HepG2 (cell line): ENCODE results near the gene PYGB. TPM values are rescaled to one million over a fixed set of nuclear protein-coding genes. Genes with fewer than 3 reads are reported as not detected.

Experiments
- IRF2 ChIP-seq: IDR thresholded peaks from 2 replicates; pipeline ENCODE4 v1.6.1; 2018; ENCODE audit warnings: missing genetic modification reagents, missing compliant biosample characterization
- ISL2 ChIP-seq: sonication (generic); formaldehyde crosslinking; IDR thresholded peaks from 2 replicates; pipeline ENCODE4 v1.5.0; 2020; ENCODE audit warnings: missing genetic modification reagents
- KDM1A ChIP-seq: IDR thresholded peaks from 2 replicates; pipeline ENCODE4 v1.6.1; 2016; ENCODE audit warnings: missing compliant biosample characterization
- RXRB ChIP-seq: IDR thresholded peaks from 2 replicates; pipeline ENCODE4 v1.6.1; 2016; ENCODE audit warnings: borderline replicate concordance, missing genetic modification reagents, missing compliant biosample characterization
- SALL1 ChIP-seq: sonication (generic); formaldehyde crosslinking; IDR thresholded peaks from 2 replicates; pipeline ENCODE4 v1.8.0; 2022; ENCODE audit warnings: mild to moderate bottlenecking, missing genetic modification reagents
- ZNF276 ChIP-seq: sonication (generic); formaldehyde crosslinking; IDR thresholded peaks from 2 replicates; pipeline ENCODE4 v1.4.0; 2020; ENCODE audit warnings: mild to moderate bottlenecking, low read depth, missing genetic modification reagents
- ZNF296 ChIP-seq: sonication (generic); formaldehyde crosslinking; conservative IDR thresholded peaks from 2 replicates; pipeline ENCODE4 v1.5.0; 2020; ENCODE audit warnings: mild to moderate bottlenecking, missing genetic modification reagents
- polyA plus RNA-seq, 8 experiments: library from polyadenylated mRNA; depleted of rRNA in 3 of 8; stranded (reverse) in 7 of 8; unstranded in 1 of 8; fragments of >200 nt; fragmentation: Illumina TruSeq in 4 of 8; extraction: Trizol in 4 of 8; gene quantifications; 2 replicates each; pipeline versions ENCODE4 v1.2.1 to v1.2.3, GENCODE V29; 2011 to 2016; ENCODE audit warnings: low read depth in 4 of 8, missing spikeins in 1 of 8, mixed read lengths in 1 of 8; ENCODE audit not compliant: insufficient read depth in 1 of 8
- total RNA-seq, 5 experiments: library from RNA; depleted of rRNA; stranded (reverse); fragments of >200 nt; fragmentation: Illumina TruSeq; extraction: Trizol; gene quantifications; 2 replicates each; pipeline ENCODE4 v1.2.3, GENCODE V29; 2016; ENCODE audit warnings: low read depth in 1 of 5
- TF ChIP-seq, protein P1 (sequence below): IDR thresholded peaks from 2 replicates; pipeline ENCODE4 v1.4.0; 2020; ENCODE audit warnings: mild to moderate bottlenecking, missing genetic modification reagents
- TF ChIP-seq, protein P2 (sequence below), 2 experiments: sonication (generic) in 1 of 2; formaldehyde crosslinking in 1 of 2; IDR thresholded peaks; 2 replicates each; pipeline versions ENCODE4 v1.4.0 to v1.6.1; 2016 to 2020; ENCODE audit warnings: borderline replicate concordance in 1 of 2, low read depth in 1 of 2, mild to moderate bottlenecking in 1 of 2, missing genetic modification reagents in 1 of 2
- TF ChIP-seq, protein P3 (sequence below): sonication (generic); formaldehyde crosslinking; IDR thresholded peaks from 2 replicates; pipeline ENCODE4 v1.4.0; 2020; ENCODE audit warnings: missing genetic modification reagents

Gene PYGB
- total and polyA plus RNA-seq, 2 of the 13 experiments (the other 11 are each of a cell fraction or from before 2014, with no cell fraction given) = 24.2 to 86.3 TPM

DNA sequence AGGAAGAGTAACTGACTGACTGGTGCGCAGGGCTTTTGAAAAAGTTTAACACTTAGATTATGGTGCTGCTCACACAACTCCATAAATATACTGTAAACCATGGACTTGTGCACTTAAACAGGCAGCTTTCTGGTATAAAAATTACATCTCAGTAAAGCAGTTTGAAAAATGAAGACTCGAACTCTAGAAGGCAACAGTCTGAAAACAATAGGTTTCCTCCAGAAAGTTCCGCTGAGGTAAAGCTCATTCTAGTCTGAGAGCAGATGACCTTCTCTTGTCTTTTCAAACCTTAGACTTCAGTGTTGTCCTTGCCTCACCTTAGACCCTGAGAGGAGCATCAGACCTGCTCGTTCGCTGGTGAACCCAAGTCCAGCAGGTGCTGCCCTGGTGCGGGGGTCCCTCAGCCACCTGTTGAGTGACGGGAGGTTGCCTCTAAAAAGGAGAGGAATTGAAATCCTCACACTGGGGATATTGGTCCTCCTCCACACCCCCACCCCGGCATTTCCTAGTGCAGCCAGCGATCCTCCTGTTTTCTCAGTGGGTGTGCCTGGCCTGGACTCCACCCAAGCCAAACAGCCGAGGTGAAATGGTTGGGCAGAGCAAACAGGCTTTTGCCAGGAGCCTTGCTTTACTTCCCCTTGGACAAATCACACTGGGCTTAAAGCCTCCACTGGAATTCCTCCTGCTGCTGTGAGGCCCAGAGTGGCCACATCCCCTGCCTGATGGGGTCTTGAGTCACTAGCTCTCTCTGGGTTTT lies 14.7 kb upstream of the PYGB start (continued):
- TF ChIP-seq, protein P1, sequence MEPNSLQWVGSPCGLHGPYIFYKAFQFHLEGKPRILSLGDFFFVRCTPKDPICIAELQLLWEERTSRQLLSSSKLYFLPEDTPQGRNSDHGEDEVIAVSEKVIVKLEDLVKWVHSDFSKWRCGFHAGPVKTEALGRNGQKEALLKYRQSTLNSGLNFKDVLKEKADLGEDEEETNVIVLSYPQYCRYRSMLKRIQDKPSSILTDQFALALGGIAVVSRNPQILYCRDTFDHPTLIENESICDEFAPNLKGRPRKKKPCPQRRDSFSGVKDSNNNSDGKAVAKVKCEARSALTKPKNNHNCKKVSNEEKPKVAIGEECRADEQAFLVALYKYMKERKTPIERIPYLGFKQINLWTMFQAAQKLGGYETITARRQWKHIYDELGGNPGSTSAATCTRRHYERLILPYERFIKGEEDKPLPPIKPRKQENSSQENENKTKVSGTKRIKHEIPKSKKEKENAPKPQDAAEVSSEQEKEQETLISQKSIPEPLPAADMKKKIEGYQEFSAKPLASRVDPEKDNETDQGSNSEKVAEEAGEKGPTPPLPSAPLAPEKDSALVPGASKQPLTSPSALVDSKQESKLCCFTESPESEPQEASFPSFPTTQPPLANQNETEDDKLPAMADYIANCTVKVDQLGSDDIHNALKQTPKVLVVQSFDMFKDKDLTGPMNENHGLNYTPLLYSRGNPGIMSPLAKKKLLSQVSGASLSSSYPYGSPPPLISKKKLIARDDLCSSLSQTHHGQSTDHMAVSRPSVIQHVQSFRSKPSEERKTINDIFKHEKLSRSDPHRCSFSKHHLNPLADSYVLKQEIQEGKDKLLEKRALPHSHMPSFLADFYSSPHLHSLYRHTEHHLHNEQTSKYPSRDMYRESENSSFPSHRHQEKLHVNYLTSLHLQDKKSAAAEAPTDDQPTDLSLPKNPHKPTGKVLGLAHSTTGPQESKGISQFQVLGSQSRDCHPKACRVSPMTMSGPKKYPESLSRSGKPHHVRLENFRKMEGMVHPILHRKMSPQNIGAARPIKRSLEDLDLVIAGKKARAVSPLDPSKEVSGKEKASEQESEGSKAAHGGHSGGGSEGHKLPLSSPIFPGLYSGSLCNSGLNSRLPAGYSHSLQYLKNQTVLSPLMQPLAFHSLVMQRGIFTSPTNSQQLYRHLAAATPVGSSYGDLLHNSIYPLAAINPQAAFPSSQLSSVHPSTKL (CRISPR knock-in tag) = peak; percentile 87
- TF ChIP-seq ZNF296 (CRISPR knock-in tag) (no peak), KDM1A (CRISPR knock-in tag) (no peak), ISL2 (CRISPR knock-in tag) (0 out of 2 replicates have a peak, but pooled peaks have one; percentile 42), SALL1 (peak; percentile 58; the same call in 1 of the 2 replicates), RXRB (CRISPR knock-in tag) (peak; percentile 40; the same call in 1 of the 2 replicates), IRF2 (peak; percentile 57; the same call in 1 of the 2 replicates), ZNF276 (CRISPR knock-in tag) (no peak)
- TF ChIP-seq, protein P2, sequence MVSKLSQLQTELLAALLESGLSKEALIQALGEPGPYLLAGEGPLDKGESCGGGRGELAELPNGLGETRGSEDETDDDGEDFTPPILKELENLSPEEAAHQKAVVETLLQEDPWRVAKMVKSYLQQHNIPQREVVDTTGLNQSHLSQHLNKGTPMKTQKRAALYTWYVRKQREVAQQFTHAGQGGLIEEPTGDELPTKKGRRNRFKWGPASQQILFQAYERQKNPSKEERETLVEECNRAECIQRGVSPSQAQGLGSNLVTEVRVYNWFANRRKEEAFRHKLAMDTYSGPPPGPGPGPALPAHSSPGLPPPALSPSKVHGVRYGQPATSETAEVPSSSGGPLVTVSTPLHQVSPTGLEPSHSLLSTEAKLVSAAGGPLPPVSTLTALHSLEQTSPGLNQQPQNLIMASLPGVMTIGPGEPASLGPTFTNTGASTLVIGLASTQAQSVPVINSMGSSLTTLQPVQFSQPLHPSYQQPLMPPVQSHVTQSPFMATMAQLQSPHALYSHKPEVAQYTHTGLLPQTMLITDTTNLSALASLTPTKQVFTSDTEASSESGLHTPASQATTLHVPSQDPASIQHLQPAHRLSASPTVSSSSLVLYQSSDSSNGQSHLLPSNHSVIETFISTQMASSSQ (IDR thresholded peaks at IDR 0.05; ENCODE audit: low read depth) = no peak
- TF ChIP-seq, protein P2 (CRISPR knock-in tag; IDR thresholded peaks at IDR 0.05; ENCODE audit: borderline replicate concordance) = peak; percentile 61; the same call in 1 of the 2 replicates
- TF ChIP-seq, protein P3, sequence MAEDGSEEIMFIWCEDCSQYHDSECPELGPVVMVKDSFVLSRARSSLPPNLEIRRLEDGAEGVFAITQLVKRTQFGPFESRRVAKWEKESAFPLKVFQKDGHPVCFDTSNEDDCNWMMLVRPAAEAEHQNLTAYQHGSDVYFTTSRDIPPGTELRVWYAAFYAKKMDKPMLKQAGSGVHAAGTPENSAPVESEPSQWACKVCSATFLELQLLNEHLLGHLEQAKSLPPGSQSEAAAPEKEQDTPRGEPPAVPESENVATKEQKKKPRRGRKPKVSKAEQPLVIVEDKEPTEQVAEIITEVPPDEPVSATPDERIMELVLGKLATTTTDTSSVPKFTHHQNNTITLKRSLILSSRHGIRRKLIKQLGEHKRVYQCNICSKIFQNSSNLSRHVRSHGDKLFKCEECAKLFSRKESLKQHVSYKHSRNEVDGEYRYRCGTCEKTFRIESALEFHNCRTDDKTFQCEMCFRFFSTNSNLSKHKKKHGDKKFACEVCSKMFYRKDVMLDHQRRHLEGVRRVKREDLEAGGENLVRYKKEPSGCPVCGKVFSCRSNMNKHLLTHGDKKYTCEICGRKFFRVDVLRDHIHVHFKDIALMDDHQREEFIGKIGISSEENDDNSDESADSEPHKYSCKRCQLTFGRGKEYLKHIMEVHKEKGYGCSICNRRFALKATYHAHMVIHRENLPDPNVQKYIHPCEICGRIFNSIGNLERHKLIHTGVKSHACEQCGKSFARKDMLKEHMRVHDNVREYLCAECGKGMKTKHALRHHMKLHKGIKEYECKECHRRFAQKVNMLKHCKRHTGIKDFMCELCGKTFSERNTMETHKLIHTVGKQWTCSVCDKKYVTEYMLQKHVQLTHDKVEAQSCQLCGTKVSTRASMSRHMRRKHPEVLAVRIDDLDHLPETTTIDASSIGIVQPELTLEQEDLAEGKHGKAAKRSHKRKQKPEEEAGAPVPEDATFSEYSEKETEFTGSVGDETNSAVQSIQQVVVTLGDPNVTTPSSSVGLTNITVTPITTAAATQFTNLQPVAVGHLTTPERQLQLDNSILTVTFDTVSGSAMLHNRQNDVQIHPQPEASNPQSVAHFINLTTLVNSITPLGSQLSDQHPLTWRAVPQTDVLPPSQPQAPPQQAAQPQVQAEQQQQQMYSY (CRISPR knock-in tag) = no peak
